Hematopoietic multipotent progenitor cell treated with erythropoietin and hydrocortisone succinate and interleukin-3 and kit ligand, for 17 days (in vitro differentiated cells): ENCODE measurements around the gene ECM1.

Experiments
- DNase-seq: peaks from one replicate; pipeline ENCODE4 v3.0.0-alpha.2; 2015; ENCODE audit warnings: low spot score

The ECM1 gene

DNA sequence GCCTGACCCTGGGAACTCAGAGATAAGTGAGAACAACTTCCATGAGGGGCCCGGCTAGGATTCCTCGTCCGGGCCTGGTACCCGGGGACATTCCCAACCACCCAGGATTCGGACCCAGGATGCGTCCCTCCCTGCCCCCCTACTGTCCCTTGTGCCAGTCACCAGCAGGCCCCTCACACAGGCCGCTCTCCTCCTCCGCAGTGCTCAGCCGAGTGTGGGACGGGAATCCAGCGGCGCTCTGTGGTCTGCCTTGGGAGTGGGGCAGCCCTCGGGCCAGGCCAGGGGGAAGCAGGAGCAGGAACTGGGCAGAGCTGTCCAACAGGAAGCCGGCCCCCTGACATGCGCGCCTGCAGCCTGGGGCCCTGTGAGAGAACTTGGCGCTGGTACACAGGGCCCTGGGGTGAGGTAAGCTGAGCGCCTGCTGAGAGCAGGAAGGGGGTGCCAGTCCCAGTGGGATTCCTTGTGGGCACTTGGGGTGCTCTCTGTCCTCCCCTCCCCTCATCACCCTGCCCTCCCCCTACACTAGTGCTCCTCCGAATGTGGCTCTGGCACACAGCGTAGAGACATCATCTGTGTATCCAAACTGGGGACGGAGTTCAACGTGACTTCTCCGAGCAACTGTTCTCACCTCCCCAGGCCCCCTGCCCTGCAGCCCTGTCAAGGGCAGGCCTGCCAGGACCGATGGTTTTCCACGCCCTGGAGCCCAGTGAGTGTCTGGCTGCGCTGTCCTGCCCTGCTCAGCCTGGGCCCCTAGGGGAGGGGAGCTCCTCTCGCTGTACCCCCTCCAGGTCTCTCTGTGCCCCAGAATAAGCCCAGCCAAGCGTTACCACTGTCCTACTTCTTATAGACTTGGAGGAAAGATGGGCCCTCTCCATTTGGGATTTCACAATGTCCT is 51.1 kb downstream of the ECM1 start:
- no peak for DNase-seq

DNA sequence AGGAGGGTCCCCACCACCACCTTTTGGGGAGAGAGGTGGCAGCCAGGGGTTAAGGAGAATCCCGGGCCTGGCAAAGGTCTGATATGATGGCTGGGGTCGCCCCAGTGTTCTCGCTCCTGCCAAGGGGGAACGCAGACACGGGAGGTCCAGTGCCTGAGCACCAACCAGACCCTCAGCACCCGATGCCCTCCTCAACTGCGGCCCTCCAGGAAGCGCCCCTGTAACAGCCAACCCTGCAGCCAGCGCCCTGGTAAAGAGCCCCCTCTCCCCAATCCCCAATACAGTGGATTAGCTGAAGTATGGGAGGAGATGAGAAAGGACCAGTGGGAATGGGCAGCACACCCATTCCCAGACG is 51.7 kb downstream of the ECM1 start:
- no peak for DNase-seq

- peak; percentile 85 for DNase-seq
These were observed 52.1 kb downstream of the ECM1 start for GRCh38 chr1:150560011-150560438.

DNA sequence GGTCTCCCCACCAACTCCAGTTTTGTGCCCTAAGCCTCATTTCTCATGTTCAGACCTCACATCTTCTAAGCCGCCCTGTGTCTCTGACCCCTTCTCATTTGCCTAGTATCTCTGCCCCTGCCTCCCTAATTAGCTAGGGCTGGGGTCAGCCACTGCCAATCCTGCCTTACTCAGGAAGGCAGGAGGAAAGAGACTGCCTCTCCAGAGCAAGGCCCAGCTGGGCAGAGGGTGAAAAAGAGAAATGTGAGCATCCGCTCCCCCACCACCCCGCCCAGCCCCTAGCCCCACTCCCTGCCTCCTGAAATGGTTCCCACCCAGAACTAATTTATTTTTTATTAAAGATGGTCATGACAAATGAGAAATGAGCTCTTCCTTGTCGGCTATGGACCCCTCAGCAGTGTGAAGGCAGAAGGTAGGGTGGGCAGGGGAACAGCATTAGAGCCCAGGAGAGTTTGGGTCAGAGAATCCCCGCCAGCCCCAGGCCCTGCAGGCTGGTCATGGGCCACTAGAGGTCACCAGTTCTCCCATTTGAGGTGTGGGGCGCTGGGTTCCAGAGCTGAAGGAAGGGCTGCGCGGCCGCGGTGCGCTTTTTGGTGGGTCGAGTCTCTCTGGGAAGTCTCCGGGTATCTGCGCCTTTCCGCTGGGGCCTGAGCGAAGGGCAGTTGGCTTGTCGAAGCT is 52.8 kb downstream of the ECM1 start:
- DNase-seq, result peak; percentile 90

DNA sequence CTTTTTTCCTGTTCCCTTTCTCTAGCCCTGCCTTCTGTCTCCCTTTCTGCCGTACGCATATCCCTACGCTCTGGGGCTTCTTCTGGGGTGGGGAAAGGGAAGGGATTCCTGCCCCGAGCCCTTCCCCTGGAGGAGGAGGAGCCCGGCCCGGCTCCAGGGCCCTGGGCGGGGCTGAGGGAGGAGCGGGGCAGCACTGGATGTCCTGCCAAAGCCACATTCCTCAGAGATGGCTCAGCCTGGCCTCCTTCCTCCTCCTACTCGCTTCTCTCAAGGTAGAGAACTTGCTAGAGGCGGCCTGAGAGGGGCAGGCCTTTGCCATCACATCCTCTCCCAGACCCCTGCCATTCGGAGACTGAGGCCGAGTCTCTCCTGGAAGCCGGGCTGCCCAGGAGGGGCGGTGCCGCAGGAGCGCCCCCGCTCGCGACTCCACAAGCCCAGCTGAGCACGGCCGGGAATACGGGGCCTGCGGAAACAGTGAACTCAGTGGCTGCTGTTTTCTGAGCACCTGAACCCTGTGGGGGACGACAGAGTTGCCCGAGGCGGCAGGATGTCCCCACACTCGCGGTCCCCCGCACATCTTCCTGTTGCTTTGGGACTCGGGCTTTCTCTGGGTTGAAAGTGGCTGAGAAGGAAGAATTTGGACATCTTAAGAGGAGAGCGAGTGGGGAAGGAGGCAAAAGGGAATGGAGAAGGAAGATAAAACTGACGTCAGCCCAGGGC is 53.5 kb downstream of the ECM1 start:
- DNase-seq, result peak; percentile 87

GRCh38 chr1:150561974-150562445 is 54.1 kb downstream of the ECM1 start:
- DNase-seq, result peak; percentile 86

GRCh38 chr1:150562446-150563339 is 54.8 kb downstream of the ECM1 start:
- peak; percentile 41 for DNase-seq
